Stomach (tissue), 4 donors: Measurements from ENCODE around the gene THSD4.

Experiments used
- CTCF ChIP-seq, 7 experiments: fragments of 450-650 bp in 4 of 7; fragments of 200-600 bp in 3 of 7; sonication (generic) in 3 of 7; IDR thresholded peaks; one replicate each; pipeline ENCODE4 v1.5.1; 2016 to 2019; ENCODE audit warnings: antibody characterized with exemption in 7 of 7, control low read depth in 2 of 7, mild to moderate bottlenecking in 1 of 7
- POLR2A ChIP-seq, 4 donors: fragments of 450-650 bp; IDR thresholded peaks; one replicate each; pipeline ENCODE4 v1.6.1; 2016; ENCODE audit warnings: antibody characterized with exemption in 4 of 4, control low read depth in 2 of 4, mild to moderate bottlenecking in 1 of 4, moderate library complexity in 1 of 4
- POLR2AphosphoS5 ChIP-seq, 3 donors: sonication (generic); formaldehyde crosslinking; IDR thresholded peaks; one replicate each; pipeline ENCODE4 v1.6.1; 2016; ENCODE audit warnings: antibody characterized with exemption in 3 of 3

DNA sequence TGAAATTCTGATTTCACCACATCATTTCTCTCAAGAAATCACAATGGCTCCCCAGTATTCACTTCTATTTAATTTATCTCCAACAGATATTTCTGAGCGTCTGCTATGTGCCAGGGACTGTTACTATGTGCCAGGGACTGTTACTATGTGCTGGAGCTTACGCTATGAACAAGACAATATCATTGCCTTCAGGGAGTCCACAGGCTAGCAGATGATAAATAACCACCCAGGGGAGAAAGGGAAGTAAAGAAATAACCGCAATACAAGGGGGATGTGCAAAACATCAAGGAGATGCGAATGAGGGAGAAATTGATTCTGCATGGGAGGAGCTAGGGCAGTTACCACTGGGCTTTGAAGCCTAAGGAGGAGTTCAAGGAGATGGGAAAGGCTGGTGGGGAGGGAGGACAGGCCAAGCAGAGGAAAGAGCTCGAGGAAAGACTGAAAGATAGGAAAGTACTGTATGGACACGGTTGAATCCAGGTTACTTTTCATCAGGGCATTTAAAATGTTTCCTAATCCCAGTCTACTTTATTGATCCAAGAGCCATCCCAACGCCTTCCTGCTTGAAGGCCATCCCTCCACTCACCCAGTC is 2.5 kb downstream of the THSD4 start:
- TF ChIP-seq CTCF (IDR thresholded peaks at IDR 0.05), result no peak
- TF ChIP-seq POLR2AphosphoS5 (IDR thresholded peaks at IDR 0.05), result no peak
- TF ChIP-seq POLR2A (IDR thresholded peaks at IDR 0.05), result no peak
